Measurements from ENCODE around the gene NEK4. TPM values are rescaled to one million over a fixed set of nuclear protein-coding genes. Genes with fewer than 3 reads are reported as not detected.

Gene NEK4
- total and polyA plus RNA-seq, 4 donors, result 5.8 to 39.9 (median 19.1) TPM

GRCh38 chr3:52724511-52724910 lies 46.2 kb downstream of the NEK4 start:
- Histone ChIP-seq H3K4me1 (ENCODE audit: control insufficient read depth in 5 of 5, insufficient read depth in 5 of 5, low read length in 5 of 5) (no peaks in the 10 kb centered on the region), H3K27me3 (ENCODE audit: control insufficient read depth in 3 of 3, insufficient read depth in 3 of 3, low read length in 2 of 3) (no peaks in the 10 kb centered on the region), H3K9ac (ENCODE audit: insufficient read depth in 1 of 2, low read length in 2 of 2) (no peak overlapping the region), H3K27ac (ENCODE audit: low read depth in 1 of 2, low read length in 1 of 2) (no peak overlapping the region), H3K9me3 (ENCODE audit: control insufficient read depth in 4 of 4, insufficient read depth in 3 of 4, low read length in 3 of 4) (peaks cover 0 to 4% (median under 1%) of the 10 kb centered on the region in 4 donors), H3K4me3 (no peak overlapping the region), H3K36me3 (ENCODE audit: control insufficient read depth in 4 of 4, insufficient read depth in 4 of 4, low read length in 4 of 4) (peaks cover 0 to 9% (median 7%) of the 10 kb centered on the region in 4 donors)
- DNase-seq (no peak), ATAC-seq (ENCODE audit: insufficient read depth, low FRiP score) (no peak)
- WGBS, 2 donors, result 97 to 98% methylated on average over 1 of the region's 1 CpG
- TF ChIP-seq, protein P1, sequence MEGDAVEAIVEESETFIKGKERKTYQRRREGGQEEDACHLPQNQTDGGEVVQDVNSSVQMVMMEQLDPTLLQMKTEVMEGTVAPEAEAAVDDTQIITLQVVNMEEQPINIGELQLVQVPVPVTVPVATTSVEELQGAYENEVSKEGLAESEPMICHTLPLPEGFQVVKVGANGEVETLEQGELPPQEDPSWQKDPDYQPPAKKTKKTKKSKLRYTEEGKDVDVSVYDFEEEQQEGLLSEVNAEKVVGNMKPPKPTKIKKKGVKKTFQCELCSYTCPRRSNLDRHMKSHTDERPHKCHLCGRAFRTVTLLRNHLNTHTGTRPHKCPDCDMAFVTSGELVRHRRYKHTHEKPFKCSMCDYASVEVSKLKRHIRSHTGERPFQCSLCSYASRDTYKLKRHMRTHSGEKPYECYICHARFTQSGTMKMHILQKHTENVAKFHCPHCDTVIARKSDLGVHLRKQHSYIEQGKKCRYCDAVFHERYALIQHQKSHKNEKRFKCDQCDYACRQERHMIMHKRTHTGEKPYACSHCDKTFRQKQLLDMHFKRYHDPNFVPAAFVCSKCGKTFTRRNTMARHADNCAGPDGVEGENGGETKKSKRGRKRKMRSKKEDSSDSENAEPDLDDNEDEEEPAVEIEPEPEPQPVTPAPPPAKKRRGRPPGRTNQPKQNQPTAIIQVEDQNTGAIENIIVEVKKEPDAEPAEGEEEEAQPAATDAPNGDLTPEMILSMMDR (IDR thresholded peaks at IDR 0.05; ENCODE audit: control extremely low read depth, extremely low read depth), result no peak

DNA sequence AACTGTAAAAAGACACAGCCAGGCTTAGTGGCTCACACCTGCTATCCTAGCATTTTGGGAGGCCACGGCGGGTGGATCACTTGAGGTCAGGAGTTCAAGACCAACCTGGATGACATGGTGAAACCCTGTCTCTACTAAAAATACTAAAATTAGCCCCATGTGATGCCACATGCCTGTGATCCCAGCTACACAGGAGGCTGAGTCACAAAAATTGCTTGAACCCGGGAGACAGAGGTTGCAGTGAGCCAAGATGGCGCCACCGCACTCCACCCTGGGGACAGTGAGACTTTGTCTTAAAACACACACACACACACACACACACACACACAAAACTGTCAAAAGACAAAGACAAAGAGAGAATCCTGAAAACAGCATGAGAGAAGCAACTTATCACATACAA lies 46.8 kb downstream of the NEK4 start:
- Histone ChIP-seq H3K4me1 (ENCODE audit: control insufficient read depth in 5 of 5, insufficient read depth in 5 of 5, low read length in 5 of 5) (no peaks in the 10 kb centered on the region), H3K27ac (ENCODE audit: low read depth in 1 of 2, low read length in 1 of 2) (no peak overlapping the region), H3K9ac (ENCODE audit: insufficient read depth in 1 of 2, low read length in 2 of 2) (no peak overlapping the region), H3K27me3 (ENCODE audit: control insufficient read depth in 3 of 3, insufficient read depth in 3 of 3, low read length in 2 of 3) (no peaks in the 10 kb centered on the region), H3K4me3 (no peak overlapping the region), H3K36me3 (ENCODE audit: control insufficient read depth in 4 of 4, insufficient read depth in 4 of 4, low read length in 4 of 4) (peaks cover 3 to 12% (median 8%) of the 10 kb centered on the region in 4 donors), H3K9me3 (ENCODE audit: control insufficient read depth in 4 of 4, insufficient read depth in 3 of 4, low read length in 3 of 4) (peaks cover 0 to 3% (median under 1%) of the 10 kb centered on the region in 4 donors)
- 97 to 98% methylated on average over 5 of the region's 5 CpGs for WGBS, 2 donors
- TF ChIP-seq, protein P1 (IDR thresholded peaks at IDR 0.05; ENCODE audit: control extremely low read depth, extremely low read depth), result no peak
- ATAC-seq (ENCODE audit: insufficient read depth, low FRiP score), result no peak
- DNase-seq, result no peak

DNA sequence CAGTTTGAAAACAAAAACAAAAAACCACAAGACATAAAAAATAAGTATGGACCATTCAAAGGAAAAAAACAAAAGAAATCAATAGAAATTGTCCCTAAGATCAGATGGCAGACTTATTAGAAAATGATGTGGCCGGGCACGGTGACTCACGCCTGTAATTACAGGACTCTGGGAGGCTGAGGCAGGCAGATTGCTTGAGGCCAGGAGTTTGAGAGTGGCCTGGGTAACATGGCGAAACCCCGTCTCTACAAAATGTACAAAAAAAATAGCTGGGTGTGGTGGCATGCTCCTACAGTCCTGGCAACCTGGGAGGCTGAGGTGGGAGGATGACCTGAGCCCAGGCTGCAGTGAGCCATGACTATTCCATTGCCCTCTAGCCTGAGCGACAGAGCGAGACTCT lies 48.2 kb downstream of the NEK4 start:
- no peaks in the 10 kb centered on the region for H3K4me1 ChIP-seq (ENCODE audit: control insufficient read depth in 5 of 5, insufficient read depth in 5 of 5, low read length in 5 of 5)
- WGBS, 2 donors, result 88 to 93% methylated on average over 7 of the region's 7 CpGs
- H3K9me3 ChIP-seq (ENCODE audit: control insufficient read depth in 4 of 4, insufficient read depth in 3 of 4, low read length in 3 of 4), result no peaks in the 10 kb centered on the region
- TF ChIP-seq, protein P1 (IDR thresholded peaks at IDR 0.05; ENCODE audit: control extremely low read depth, extremely low read depth), result no peak
- no peak for DNase-seq
- peaks cover 4 to 12% (median 7%) of the 10 kb centered on the region in 4 donors for H3K36me3 ChIP-seq (ENCODE audit: control insufficient read depth in 4 of 4, insufficient read depth in 4 of 4, low read length in 4 of 4)
- no peak overlapping the region for H3K9ac ChIP-seq (ENCODE audit: insufficient read depth in 1 of 2, low read length in 2 of 2)
- H3K4me3 ChIP-seq, result no peak overlapping the region
- no peak overlapping the region for H3K27ac ChIP-seq (ENCODE audit: low read depth in 1 of 2, low read length in 1 of 2)
- ATAC-seq (ENCODE audit: insufficient read depth, low FRiP score), result no peak
- H3K27me3 ChIP-seq (ENCODE audit: control insufficient read depth in 3 of 3, insufficient read depth in 3 of 3, low read length in 2 of 3), result no peaks in the 10 kb centered on the region

DNA sequence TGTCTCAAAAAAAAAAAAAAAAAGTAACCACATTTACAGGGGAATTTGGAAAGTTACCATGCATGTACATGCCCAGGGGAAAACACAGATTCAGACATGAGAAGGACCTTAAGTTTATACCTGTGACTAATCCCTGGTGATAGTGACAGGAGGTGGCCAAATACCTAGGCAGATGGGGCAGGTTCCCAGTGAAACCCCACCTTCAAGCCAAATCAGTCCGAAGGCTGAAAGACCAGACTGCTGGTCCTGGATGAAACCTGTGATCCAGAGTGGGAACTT lies 49.1 kb downstream of the NEK4 start:
- TF ChIP-seq, protein P1 (IDR thresholded peaks at IDR 0.05; ENCODE audit: control extremely low read depth, extremely low read depth), result no peak
- peaks cover 4 to 12% (median 8%) of the 10 kb centered on the region in 4 donors for H3K36me3 ChIP-seq (ENCODE audit: control insufficient read depth in 4 of 4, insufficient read depth in 4 of 4, low read length in 4 of 4)
- DNase-seq (no peak), ATAC-seq (ENCODE audit: insufficient read depth, low FRiP score) (no peak)
- H3K27me3 ChIP-seq (ENCODE audit: control insufficient read depth in 3 of 3, insufficient read depth in 3 of 3, low read length in 2 of 3), result no peaks in the 10 kb centered on the region
- 90 to 91% methylated on average over 1 of the region's 1 CpG for WGBS, 2 donors
- H3K4me3 ChIP-seq, result no peak overlapping the region
- no peaks in the 10 kb centered on the region for H3K9me3 ChIP-seq (ENCODE audit: control insufficient read depth in 4 of 4, insufficient read depth in 3 of 4, low read length in 3 of 4)
- H3K9ac ChIP-seq (ENCODE audit: insufficient read depth in 1 of 2, low read length in 2 of 2), result no peak overlapping the region
- no peak overlapping the region for H3K27ac ChIP-seq (ENCODE audit: low read depth in 1 of 2, low read length in 1 of 2)
- no peaks in the 10 kb centered on the region for H3K4me1 ChIP-seq (ENCODE audit: control insufficient read depth in 5 of 5, insufficient read depth in 5 of 5, low read length in 5 of 5)

All from lung (tissue), 12 donors.